NCI-H1092 treated with DMSO at 0.1 percent for 48 hours (cell line): ENCODE measurements around the gene DGCR8.
A peak's percentile ranks its signal among the peaks of the same experiment; 100 is the strongest.

ENCODE experiments used
- DNase-seq: peaks from one replicate; lab custom pipeline; 2025; lab: John Stamatoyannopoulos, UW

The DGCR8 gene

DNA sequence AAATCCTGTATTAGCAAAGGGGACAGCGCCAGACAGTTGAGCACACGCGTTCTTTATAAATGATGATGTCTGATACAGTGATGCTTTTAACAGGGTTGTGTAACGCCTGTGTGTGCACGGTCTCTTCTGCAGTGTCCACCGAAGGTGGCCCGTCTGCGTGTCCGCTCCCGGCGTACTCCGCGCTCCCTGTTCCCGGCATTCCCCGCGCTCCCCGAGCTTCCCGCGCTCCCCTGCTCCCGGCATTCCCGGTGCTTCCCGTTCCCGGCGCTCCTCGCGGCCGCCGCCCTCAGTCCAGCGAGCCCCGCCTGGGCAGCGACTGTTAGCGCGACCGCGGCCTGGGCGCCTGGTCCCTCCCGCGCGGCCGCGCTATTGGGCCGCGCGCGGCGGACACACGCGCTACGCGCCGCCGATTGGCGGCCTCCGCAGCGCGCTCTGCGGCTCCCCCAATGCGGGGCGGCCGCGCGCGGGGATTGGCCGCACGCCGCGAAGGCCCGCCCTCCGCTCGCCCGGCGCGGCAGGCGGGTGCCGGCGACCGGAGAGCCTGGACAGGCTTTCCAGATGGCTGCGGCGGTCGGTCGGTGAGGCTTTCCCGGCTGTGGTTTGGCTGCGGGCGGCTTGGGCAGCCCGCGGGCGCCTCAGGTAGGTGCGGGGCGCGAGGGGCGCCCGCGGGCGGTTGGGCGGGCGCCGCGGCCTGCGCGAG lies at the start of gene DGCR8:
TSS of gene DGCR8 (plus strand) at position 497 of the 700 bp plus-strand sequence. CDS start 5,723 bp downstream, outside the sequence.
- DNase-seq: peak; percentile 97

DNA sequence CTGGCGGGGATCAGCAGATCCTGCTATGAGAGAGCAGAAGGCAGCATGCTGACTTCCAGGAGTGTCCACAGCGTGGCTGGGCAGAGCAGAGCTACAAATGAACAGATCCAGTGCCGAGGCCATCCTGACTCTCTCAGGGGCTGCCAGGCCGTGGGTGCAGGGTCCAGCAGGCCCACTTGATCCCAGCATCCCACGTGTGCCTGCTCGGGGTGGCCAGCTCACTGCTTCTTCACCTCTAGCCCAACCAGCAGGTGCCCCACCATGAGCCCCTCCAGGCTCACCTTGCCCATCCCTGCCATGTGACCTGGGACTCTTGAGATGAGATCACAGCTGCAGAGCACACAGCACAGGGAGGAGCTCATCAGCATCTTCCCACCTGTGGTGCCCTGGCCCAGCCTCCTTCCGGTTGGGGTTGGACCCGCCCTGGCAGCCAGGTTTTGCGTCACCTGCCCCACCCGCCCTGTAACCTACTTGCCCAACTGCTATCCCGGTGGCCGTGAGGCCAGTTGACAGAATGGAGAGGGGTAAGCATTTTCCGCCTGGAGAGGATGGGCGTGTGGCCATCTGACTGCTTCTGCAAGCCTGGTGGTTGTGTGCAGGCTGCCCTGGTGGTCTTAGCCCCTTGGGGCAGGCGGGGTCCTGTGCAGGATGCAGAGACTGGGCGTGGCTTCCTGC lies 48.2 kb upstream of the DGCR8 start:
- no peak for DNase-seq

DNA sequence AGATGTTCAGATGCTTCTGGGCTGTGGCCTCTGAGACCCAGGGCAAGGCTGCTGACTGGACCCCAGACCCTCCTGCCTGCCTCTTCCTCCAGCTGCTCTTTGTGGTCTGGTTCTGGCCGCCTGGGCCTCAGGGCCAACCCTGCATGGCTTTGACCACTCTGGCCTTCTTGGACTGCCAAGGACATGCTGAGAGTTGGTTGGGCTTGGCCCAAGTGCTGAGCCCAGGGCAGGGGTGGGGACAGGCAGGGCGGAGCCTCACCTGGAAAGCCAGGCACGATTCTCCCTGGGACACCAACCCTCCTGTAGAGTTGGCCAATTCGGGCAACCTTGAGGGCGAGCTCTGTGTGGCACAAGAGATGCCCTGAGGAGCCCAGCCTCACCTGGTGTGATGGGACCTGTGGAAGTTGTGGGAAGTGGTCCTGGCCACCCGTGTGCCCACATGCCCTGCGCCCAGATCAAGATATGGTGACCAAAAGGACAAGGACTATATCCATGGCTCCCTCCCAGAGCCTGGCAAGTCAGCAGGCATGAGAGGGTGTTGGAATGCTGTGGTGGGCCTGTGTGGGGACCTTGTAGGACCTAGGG lies 47.5 kb upstream of the DGCR8 start:
- DNase-seq: no peak

DNA sequence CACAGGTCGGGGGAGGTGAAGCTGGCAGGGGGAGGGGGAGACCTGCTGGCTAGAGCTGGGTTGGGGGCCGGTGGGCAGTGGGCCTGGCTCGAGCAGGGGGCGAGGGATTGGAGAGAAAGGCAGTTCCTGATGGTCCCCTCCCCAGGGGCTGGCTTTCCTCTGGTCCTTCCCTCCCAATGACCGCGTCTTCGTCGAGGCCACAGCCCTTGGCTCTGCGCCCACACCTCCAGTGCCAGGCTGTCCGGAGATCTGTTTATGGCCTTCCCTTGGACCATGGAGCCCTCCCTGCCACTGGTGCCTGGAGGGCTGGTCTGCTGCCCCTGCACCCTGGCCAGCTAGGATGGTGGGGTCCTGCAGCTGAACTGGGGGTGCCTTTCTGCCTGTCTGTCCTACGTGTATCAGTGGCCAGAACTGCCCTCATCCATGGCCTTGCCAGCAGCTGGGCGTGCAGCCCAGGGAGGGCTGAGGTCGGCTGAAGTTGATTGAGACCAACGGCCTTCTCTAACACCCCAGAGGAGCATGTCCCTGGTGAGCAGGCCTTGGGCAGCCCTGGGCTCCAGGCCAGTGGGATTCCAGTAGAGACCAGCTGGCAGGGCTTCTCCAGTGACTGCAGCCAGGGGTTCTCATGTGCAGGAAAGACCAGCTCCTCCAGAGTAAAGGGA lies 46.9 kb upstream of the DGCR8 start:
- no peak for DNase-seq

DNA sequence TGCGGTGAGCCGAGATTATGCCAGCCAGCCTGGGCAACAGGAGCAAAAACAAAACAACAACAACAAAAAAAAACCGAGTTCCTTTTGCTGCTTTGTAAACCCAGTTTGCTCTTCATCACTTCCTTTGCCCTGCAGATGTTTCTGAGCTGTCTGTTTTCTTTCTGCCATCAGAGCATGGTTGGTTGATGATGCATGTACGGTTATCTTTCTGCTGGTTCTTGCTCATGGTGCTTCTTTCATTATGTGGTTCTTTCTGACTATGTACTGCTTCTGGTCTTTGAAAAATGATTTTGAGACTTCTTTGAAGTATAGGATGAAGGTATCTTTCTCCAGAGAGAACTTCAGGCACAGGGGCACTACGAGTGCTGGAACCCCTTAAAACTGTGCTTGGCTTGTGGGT lies 45.9 kb upstream of the DGCR8 start:
- no peak for DNase-seq

DNA sequence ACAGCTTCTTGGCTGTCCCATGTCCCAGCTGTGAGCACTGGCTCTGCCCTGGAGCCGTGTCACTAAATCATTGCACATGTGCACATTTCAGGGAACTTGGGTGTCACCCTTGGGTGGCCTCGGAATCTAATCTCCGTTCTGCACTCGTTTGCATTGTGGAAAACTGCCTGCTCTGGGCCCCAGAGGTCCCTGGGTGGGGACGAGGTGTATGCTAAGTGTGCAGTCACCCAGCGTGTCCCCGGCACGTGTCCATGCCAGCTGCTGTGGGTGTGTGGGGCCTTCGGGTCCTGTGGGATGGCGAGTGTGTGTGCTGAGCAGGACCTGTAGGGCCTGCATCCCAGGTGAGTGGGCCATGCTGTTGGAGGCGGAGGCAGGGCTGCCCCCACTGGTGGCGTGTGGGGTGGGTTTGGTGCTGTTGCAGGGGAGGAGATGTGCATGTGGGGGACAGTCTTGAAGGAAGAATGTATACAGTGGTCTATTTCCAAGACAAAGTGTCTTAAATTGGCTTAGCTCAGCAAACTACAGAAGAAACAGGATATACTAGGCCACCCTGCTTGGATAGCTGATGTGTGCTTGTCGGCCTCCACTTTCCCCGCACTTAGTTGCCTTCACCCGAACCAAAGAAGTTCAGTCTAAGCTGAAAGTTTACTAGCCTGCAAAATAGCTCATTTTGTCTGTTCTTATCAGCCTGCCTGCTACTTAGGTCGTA lies 44.5 kb upstream of the DGCR8 start:
- DNase-seq: no peak

DNA sequence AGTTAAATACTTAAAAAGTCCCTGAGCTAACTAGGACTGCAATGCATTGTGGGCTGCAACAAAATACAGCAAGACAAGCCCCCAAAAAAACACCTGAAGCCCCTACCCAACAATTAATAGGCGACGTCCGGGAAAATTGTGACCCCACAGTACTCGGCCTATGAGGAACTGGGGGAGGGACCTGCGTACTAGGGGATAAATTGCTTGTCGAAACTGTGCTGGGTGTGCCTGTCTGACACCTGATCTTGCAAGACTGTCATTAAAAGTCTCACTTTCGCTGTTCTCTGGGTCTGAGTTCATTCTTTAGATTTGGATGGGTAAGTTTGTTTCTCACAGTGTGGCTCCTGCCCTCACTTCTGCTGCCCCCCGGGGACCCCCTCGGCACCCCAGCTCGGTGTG lies 44.0 kb upstream of the DGCR8 start:
- no peak for DNase-seq

DNA sequence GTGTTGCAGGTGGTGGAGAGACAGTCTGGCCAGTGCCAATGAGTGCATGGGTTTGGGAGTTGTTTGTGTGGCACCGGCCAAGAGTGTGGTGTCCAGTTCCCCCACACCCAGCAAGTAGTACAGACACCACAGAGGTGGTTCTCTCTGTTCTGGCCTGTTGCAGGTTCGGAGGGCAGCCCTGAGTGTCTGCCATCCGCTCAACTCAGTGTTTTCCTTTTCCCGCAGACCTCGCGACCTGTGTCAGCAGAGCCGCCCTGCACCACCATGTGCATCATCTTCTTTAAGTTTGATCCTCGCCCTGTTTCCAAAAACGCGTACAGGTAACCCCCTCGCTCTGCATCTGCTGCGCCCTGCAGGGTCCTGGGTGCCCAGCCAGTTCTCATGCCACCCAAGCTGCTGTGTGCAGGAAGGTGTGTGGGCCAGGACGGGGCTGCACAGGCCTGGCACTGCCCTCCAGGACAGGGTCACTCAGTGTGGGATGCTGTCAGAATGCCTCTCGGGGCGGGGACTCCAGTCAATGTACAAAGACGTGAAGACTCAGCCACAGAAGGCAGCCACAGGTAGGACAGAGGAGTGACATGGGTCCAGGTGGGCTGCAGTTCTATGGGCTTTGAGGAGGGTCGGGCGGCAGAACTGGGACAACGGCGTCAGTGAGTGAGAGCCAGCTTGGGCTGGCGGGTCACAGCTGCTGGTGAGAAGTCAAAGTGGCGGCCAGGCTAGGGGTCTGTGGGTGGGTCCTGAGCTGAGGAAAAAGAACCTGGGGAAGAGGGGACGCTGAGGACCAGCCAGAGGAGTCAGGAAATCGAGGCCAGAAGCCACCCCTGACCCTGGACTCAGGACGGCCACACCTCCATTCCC lies 43.3 kb upstream of the DGCR8 start:
- no peak for DNase-seq

DNA sequence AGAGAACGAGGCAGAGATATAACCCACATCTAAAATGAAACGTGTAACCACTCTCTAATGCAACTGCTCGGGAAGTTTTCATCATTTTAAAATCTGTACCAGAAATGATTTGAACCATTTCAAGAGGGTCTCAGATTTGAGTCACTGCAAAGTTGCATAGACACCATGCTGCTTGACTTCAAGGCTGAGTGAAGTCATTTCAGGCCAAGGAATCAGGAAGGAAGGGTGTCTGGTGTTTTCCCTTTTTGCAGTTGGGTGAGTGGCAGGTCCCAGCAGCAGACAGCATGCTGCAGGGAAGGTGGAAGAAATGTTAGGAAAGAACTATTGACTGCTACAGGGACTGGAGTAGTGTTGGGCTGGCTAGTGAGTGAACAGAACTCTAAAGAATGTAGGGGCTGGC lies 42.6 kb upstream of the DGCR8 start:
- DNase-seq: no peak

DNA sequence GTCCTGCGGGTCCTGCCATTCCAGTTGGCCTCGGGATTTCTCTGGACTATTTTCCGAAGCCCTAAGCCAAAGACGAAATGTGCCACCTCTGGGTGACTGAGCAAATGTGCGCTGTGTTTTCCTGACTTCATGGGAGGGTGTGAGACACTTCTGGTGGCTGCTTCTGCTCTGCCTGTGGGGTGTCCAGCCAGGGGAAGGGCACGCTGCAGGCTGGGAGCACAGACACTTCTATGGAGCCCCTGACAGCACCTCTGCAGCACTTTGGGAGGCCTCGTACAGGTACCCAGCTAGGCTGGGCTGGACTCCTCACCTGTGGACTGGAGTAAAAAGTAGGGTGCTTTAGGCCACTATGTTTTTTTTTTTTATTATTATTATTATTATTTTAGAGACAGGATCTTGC lies 41.5 kb upstream of the DGCR8 start:
- DNase-seq: no peak

DNA sequence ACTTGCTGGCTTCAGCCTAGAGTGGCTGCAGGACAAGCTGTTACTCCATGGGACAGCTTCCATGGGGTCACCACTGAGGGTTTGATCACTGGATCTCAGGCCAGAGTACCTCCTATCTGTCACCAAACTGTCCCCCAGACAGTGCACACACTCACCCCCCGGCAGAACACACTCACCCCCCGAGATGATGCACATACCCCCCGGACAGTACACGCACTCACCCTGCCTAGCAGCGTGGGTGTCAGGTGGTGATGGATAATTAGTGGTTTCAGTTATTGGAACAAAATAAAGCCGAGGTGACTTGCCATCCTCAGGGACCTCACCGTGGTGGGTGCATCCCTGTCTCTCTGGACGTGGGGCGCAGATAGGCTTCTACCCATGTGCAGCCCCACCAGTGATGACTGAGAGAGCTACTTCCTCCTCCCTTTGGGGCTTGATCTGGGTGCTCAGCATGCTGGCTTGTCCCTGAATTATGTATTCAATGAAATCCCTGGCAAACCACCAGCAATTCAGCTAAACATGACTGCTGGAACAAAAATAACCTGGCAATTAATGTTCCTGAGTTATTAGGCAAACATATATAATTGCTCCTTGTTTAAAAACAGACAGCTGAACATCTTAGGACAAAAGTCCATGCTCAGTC lies 40.2 kb upstream of the DGCR8 start:
- no peak for DNase-seq

DNA sequence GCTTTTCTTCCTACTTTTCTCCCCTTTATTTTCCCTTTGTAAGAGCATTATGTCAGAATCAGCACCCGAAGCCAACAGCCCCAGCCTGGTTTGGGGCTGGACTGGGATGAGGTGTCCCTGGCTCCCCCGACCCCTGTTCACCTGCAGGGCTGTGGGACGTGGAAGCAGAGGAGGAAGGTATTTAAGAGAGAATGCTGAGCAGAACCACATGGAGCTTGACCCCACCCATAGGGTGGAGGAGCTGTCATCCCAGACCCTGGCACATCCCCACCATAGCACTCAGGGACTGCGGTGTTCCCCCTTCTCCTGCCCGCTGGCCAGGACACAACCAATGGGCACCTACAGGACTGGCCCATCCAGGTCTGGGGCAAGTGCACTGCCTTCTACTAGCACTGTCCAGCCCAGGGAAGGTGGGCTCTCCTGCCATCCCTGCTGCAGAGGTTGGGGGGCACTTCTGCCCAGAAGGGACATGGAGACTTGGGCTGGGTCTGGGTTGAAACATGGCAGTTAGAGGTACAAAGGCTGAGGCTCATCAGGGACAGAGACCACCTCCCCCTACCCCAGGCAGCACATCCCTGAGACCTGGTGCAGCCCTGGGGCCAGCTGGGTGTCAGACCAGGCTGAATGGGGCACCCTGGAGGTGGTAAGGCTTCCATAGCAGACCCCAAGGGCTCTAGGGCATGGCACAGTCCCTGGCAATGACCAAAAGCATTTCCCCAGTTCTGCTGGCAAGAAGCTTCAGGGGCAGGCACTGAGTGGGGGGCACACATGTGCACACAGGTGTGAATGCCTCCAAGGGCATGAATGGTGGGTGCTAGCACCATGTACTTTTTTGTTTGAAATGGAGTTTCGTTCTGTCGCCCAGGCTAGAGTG lies 39.5 kb upstream of the DGCR8 start:
- DNase-seq: no peak

DNA sequence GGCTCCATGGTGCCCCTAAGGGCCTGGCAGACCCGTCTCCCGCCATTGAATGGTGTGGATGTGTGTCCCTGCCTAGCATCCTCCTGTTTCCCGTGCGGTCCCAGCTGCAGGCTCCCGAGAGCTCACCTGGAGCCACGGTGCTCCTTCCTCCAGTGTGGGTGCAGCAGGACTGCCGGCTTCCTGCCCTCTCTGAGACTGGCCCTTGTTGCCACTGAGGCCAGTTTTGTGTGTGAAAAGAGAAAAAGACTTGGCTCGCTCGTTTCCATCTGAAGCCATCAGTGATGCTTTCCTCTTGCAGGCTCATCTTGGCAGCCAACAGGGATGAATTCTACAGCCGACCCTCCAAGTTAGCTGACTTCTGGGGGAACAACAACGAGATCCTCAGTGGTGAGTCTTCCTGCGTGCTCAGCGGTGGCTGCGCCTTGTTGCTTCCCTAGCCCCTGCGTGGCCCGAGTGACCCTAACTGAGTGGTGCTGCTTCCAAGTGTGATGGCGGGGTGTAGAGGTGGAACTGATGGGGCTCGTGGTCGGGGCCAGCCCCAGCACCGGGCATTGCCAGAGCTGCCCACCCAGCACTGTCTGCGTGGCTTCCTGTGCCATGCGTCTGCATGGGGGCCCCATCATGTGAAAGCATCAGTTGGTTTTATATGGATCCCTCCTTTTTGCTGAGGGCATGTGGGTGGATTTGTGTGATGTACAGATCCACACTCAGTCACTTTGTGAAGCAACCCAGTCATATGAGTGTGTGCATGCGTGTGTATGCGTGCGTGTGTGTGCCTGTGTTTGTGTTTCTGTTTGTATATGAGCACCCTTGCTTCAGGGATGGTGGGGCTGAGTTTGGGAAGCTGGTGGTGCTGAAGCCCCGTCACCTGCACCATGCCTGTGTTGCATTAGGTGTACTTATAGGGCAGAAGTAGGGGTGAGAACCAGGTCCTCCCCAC lies 36.7 kb upstream of the DGCR8 start:
- DNase-seq: no peak

DNA sequence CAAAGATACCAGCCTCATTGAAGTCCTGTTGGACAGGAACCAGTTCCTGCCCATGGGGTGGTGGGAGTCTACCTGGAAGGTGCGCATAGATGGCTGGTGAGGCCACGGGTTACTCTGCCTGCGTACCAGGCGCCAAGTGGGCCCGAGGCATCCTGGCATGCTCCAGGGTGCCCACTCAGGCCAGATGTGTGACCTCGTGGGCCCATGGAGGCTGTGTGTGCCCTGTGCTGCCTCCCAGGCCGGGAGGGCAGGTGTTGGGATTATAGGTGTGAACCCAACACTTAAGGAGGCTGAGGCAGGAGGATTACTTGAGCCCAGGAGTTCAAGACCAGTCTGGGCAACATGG lies 36.1 kb upstream of the DGCR8 start:
- no peak for DNase-seq

DNA sequence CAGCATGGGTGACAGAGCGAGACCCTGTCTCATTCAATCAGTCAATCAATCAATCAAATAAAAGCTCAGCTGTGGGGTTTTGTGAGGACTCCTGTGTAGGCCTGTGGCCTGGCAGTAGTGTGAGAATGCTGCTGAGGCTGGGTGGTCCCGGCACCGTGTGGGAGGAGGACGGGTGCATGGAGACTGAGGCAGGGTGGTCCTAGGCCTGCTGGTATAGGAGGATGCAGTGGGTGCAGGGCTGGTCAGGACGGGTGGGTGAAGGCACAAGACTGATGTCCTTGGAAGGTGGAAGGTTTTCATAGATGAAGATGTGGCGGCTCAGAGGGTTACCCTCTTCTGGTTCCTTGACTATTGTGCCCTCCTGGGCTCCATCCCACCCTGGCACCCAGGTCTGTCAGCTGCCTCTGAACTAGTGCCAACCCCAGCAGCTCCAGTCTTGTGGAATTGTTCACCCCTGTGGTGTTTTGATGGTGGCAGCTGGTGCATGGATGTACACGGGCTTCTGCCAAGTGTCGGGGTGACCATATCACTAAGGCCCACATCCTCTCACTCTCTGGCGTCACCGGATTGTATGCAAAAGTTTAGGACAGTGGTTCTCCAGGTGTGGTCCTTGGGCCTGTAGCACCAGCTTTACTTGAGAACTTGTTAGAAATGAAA lies 35.4 kb upstream of the DGCR8 start:
- no peak for DNase-seq

DNA sequence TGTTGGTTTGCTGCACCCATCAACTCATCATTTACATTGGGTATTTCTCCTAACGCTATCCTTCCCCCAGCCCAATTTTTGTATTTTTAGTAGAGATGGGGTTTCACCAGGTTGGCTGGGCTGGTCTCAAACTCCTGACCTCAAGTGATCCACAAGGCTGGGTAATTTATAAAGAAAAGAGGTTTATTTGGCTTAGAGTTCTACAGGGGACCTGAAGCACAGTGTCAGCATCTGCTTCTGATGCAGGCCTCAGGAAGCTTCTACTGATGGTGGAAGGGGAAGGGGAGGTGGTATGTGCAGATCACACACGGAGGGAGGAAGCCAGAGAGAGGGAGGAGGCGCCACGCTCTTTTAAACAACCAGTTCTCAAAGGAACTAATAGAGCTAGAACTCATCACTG lies 33.3 kb upstream of the DGCR8 start:
- DNase-seq: no peak

DNA sequence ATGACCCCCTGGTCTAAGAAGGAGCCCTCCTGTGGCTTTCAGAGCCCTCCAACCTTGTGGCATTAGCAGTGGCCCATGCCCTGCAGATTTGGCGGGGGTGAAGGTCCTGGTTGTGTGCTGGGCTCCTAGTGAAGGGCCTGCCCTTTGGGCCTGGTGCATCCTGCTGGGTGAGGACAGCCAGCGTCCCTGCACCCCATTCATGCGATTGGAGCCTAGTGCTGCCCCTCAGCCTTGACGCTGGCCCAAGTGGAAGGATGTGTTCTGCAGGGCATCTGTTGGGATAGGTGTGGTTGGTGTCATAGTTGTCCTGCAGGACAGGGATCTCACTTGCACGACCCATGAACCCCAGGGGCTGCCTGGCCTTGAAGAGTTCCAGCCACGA lies 28.1 kb upstream of the DGCR8 start:
- no peak for DNase-seq
